ENCODE measurements around the gene MON1A.
A peak's percentile ranks its signal among the peaks of the same experiment; 100 is the strongest.

The MON1A gene

GRCh38 chr3:49916686-49917085 lies 12.9 kb downstream of the MON1A start:
- no peak for DNase-seq

DNA sequence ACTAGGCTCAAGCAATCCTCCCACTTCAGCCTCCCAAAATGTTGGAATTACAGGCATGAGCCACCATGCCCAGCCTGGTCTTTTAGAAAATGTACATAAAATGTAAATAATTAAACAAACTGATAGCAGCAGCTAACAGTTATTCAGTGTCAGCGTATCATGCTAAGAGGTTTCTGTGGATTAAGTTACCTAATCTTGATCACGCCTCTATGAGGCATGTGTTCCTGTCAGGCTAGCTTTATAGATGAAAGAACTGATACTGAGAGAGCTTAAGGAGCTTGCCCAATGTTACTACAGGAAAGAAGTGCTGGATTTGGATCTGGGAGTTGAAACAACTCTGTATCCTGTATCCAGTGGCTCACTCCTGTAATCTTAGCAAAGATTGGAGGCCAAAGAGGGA lies 14.7 kb downstream of the MON1A start:
- DNase-seq: no peak

DNA sequence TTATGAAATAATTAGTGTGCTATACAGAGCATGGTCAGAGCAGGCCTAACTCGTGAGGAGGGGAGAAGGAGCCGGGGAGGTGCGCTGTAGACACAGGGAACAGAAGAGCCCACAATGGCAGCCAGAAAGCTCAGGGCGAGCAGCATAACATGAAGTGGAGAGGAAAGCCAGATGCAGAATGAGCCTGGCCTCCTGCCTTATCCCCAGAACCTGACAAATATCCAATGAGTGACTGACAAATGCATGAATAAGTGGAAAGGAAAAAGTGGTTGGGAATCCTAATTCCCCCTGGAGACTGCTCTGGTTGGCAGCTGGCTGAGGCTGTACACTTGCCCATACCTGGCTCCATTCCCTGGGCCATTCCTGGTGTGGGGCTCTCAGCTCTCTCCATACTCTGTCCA lies 16.7 kb downstream of the MON1A start:
- peak; percentile 50 for DNase-seq

DNA sequence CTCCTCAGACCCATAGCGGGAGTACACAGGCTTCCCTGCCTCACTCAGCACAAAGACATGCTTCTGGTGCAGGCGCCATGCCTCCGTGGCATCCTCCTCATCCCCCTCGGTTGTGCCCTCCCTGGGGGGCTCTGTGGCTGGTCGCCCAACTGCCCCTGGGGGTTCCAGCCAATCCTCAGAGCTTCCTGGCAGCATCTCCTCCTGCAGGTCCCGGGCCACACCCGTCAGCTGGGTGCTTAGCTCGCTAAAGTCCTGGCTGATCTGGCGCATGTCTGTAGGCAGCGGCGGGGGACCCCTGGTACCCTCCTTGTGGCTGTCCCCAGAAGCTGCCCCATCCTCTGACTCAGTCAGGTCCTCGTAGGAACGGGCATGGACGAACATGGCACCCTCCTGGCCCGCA lies 18.0 kb downstream of the MON1A start:
- DNase-seq: no peak

- no peak for DNase-seq
These were observed 18.5 kb downstream of the MON1A start for GRCh38 chr3:49911124-49911420.

DNA sequence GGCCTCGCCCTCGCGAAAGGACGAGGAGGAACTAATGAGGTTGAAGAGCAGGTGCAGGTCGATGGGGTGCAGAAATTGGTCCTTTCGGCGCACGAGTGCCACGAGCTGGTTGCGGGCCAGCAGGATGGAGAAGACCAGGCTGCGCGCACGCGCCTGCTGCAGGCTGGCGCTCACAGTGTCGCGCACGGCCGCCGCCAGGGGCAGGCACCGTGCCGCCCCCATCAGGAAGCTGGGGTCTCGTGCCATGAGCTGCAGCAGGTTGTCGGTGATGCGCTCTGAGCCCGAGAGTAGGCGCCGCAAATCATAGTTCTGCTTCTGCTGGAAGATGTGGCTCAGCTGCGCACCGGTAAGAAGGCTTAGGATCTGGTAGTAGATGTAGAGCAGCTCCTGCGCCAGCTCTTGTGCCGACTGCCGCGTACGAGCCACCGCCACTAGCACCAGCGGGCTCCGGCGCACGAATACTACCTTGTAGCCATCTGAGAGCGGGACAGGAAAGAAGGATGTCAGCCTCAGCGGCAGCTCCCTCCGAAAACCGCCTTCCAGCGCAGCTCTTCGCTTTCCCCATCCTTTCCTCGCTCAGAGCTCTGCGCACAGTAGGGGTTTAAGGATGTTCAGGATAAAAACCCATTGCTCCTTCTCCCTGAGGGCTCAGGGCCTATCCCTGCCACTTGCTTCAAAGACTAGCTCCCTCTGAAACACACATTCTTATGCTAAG lies 19.0 kb downstream of the MON1A start:
- DNase-seq: peak; percentile 76

- no peak for DNase-seq
These were observed 21.0 kb downstream of the MON1A start for GRCh38 chr3:49908373-49909199.

- peak; percentile 65 for DNase-seq
These were observed 23.4 kb downstream of the MON1A start for GRCh38 chr3:49906073-49906743.

- peak; percentile 48 for DNase-seq
These were observed 25.2 kb downstream of the MON1A start for GRCh38 chr3:49904448-49904847.

GRCh38 chr3:49903451-49904424 lies 25.9 kb downstream of the MON1A start, which contains the start of gene MST1R:
MST1R (minus strand) TSS chr3:49903873; CDS start chr3:49903609, 264 bp downstream.
- DNase-seq: peak; percentile 93

- peak; percentile 50 for DNase-seq
These were observed 26.9 kb downstream of the MON1A start for GRCh38 chr3:49902511-49903345.

DNA sequence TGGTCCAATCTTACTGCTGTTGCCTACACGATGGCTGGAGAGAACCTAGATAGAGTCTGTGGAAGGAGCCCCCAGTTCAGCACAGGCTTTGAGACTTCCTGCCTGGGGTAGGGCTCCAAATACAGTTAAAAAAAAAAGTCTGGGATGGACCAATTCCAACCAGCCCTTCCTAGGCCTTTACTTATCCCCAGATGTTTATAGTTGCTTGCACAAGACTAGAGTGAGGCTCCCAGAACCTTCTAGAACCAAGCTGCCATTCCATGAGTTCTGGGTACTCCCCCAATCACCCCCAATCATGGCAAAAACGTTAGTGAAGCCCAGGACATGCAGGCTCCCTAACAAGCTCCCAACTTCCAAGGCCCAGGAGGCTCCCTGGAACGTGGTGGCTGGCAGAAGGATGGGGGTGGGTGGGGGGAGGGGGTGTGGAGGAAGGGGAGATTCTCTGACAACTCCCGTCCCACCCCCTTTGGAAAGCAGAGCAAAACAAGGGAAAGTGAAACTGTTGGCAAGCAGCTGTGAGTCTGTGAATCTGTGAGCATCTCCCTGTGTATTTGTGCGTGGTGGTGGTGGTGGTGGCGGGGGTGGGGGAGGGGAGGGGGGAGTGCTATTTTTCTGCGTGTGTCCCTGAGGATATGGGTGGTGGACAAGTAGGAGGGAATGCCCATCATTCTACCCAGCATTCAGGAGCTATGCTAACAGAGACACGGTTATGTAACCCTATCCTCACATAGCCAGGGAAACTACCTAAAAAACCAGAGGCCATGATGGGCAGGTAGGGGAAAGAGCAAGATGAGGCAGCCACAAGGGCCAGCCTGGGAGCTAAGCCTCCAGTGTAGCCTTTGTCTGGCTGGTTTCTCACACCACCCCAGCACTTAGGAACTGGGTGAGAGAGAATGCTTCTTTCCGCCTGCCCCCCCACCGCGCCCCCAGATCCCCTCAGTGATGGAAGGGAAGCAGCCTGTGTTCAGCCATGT lies 28.0 kb downstream of the MON1A start:
- DNase-seq: no peak

- DNase-seq: peak; percentile 54
These were observed 29.0 kb downstream of the MON1A start for GRCh38 chr3:49900491-49901153.

GRCh38 chr3:49899815-49900214 lies 29.8 kb downstream of the MON1A start:
- no peak for DNase-seq

GRCh38 chr3:49898991-49899390 lies 30.6 kb downstream of the MON1A start:
- no peak for DNase-seq

- no peak for DNase-seq
These were observed 33.3 kb downstream of the MON1A start for GRCh38 chr3:49896345-49896744.

- no peak for DNase-seq
These were observed 33.8 kb downstream of the MON1A start for GRCh38 chr3:49895791-49896190.

- DNase-seq: no peak
These were observed 40.3 kb downstream of the MON1A start for GRCh38 chr3:49889296-49889695.

DNA sequence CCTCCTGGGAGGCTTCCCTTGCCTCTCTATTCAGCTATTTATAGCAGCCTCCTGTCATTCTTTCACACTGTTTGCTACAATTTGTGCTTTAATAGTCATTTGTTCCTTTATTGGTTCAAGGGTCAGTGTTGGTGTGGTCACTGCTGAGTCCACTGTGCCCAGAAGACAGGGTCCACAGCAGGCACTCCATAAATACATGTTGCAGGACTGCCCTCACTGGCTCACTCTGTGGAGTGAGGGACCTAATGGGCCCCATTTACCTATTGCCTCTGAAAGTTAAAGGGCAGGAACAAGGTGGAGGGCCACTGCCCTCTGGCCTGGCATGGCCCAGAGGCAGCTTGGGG lies 42.7 kb downstream of the MON1A start:
- DNase-seq: no peak

- no peak for DNase-seq
These were observed 45.6 kb downstream of the MON1A start for GRCh38 chr3:49883998-49884397.
